Stimulated activated CD8-positive, alpha-beta memory T cell treated with anti-CD3 and anti-CD28 coated beads, Interleukin-7, amount 100 ng/mL, for 24 hours (primary cell): ENCODE measurements around the gene NAALADL2.
"Not testable (repeated sequence)": the region's sequence is repeated elsewhere in the genome, so short reads cannot be mapped to it uniquely, and the experiment has no call there.

Source experiments
- DNase-seq: peaks from one replicate; pipeline ENCODE4 v3.0.0-alpha.2; 2020; ENCODE audit warnings: low read depth

NAALADL2 gene

DNA sequence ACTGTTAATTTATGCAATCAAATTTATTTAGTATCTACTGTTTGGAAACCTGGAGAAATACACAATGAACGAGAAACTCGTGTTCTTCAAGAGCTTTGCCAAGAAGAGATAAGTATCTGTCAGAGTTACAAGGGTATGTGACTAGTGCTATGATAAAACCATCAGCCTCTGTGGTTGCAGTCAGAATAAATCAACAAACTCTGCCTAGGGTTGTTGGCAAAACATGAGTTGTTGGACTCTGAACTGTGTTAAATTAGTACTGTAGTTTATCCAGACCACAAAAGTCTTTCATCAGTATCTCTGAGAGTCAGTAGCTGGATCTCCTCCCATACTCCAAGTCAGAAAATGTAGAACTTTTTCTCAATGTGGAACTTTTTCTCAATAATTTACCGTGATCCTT is 918.4 kb downstream of the NAALADL2 start:
- no peak for DNase-seq

DNA sequence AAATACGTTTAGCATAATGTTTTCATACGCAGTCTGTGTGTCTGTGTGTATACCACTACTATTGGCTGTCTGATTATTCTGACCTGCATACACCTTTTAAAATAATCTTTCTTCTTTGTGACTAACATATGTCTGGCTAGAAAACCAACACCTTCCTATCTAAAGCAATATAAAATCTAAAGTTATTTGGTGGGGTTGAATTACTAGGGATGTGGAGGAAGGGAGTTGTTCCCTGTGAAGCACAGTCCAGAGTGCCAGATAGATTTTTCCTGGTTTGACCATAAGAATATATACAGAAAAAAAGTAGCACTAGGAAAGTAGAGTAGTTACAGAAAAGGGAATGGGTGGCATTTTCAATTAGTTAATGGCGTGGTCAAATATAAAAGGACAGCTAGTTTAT is 918.8 kb downstream of the NAALADL2 start:
- no peak for DNase-seq

GRCh38 chr3:175778994-175779393 is 919.9 kb downstream of the NAALADL2 start:
- no peak for DNase-seq

DNA sequence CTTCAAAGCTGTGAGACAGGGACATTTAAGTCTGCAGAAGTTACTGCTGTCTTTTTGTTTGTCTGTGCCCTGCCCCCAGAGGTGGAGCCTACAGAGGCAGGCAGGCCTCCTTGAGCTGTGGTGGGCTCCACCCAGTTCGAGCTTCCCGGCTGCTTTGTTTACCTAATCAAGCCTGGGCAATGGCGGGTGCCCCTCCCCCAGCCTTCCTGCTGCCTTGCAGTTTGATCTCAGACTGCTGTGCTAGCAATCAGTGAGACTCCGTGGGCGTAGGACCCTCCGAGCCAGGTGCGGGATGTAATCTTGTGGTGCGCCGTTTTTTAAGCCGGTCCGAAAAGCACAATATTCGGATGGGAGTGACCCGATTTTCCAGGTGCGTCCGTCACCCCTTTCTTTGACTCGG is 928.0 kb downstream of the NAALADL2 start:
- DNase-seq = not testable (repeated sequence)

DNA sequence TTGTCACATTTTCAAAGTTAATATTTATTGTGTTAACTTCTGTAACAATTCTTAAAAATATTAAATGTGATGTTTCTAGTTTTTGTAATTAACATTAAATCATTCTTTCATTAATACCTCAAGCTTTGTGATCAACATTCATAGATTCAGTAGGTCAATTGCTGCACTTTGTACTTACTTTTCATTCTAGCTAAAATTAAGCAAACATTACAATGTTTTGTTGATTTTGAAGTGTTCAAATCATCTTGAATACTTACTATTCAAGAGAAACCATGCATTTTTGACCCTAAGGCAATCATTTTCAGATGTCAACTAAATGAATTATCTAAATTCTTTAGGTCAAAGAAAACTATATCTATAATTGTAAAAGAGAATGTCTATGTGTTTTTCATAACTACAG is 933.1 kb downstream of the NAALADL2 start:
- DNase-seq = no peak

- DNase-seq = no peak
These were observed 939.2 kb downstream of the NAALADL2 start for GRCh38 chr3:175798326-175798725.

GRCh38 chr3:175805825-175806224 is 946.7 kb downstream of the NAALADL2 start:
- no peak for DNase-seq

DNA sequence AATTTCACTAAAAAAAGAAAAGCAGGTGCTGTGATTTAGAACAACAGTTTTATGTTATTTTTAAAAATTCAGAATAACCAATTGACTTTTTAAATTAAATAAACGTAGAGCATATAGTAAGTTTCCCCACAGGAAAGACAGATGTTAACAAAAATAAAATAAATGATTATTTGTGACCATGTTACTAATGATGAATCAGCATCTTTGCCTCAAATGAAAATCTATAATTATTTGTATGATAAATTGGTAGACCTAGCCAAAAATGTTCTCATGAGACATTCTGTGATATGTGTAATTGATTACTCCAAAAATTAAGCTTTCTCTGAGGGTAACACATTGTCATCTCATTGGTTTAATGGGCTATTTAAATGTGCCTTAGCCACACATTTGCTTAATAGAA is 948.0 kb downstream of the NAALADL2 start:
- DNase-seq = no peak

- DNase-seq = no peak
These were observed 959.8 kb downstream of the NAALADL2 start for GRCh38 chr3:175818811-175819464.

GRCh38 chr3:175822766-175823491 is 963.8 kb downstream of the NAALADL2 start:
- not testable (repeated sequence) for DNase-seq

GRCh38 chr3:175825016-175825580 is 966.0 kb downstream of the NAALADL2 start:
- not testable (repeated sequence) for DNase-seq

DNA sequence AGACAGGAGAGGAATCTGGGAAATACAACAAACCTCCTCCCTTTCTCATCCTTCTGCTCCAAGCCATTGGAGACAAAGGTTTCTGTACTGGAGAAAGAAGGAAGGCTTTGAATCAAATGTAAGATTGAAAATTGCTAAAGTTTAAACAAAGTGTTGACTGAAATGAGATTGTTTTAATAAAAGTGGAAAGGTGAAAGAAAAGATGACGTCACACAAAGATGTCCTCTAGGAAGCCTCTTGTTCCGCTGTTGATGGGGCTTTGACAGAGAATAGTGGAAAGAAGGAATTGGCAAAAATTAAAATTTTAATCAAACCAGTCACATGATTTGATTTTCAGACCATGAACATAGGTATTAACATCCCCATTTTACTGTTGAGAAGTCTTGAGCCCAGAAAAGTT is 967.6 kb downstream of the NAALADL2 start:
- no peak for DNase-seq

DNA sequence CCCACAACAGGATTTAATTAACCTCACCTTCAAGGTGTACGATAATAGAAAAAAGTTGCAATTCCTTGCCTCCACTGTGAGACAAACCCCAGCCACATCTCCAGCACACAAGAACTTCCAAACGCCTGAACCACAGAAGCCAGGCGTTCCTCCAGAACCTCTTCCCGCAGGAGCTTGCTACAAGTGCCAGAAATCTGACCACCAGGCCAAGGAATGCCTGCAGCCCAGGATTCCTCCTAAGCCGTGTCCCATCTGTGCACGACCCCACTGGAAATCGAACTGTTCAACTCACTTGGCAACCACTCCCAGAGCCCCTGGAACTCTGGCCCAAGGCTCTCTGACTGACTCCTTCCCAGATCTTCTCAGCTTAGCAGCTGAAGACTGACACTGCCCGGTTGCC is 970.7 kb downstream of the NAALADL2 start:
- not testable (repeated sequence) for DNase-seq

- DNase-seq = not testable (repeated sequence)
These were observed 976.6 kb downstream of the NAALADL2 start for GRCh38 chr3:175835763-175836162.

GRCh38 chr3:175836617-175837016 is 977.5 kb downstream of the NAALADL2 start:
- no peak for DNase-seq

GRCh38 chr3:175837962-175838361 is 978.8 kb downstream of the NAALADL2 start:
- no peak for DNase-seq

- DNase-seq = no peak
These were observed 980.4 kb downstream of the NAALADL2 start for GRCh38 chr3:175839366-175840005.

DNA sequence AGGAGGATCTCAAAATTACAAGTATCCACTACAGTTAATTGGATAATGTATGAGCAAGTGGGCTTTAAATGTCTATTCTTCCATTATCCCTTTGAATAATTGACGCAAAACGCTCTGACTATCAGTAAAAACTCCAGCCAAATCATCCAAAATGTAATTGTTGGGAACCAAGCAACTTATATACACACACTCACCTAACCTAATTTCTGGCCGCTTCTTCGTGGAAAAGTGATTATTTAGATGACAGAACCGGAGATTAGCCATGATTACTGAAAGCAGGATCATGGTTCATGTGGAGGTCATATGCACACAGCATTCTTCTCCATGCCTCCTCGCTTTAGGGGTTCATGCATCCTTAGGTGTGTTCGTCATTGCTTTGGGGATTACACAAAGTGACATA is 992.4 kb downstream of the NAALADL2 start:
- no peak for DNase-seq

DNA sequence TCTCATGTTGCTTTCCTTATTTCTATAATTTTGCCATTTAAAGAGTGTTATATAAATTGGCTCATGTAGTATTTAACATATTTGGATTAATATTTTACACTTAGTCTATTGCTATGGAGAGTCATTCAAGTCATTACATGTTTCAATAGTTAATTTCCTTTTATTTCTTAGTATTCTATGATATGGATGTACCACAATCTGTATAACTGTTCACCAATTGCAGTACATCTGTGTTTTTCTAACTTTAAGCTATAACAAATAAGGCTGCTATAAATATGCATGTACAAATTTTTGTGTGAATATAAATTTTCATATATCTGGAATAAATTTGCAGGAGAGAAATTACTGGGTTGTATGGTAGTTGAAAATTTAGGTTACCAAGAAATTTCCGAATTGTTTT is 993.4 kb downstream of the NAALADL2 start:
- no peak for DNase-seq

GRCh38 chr3:175857666-175858270 is 998.6 kb downstream of the NAALADL2 start:
- DNase-seq = no peak
